ENCODE results near the gene FCHSD2.
"Not testable (repeated sequence)": the region's sequence is repeated elsewhere in the genome, so short reads cannot be mapped to it uniquely, and the experiment has no call there.

The FCHSD2 gene

GRCh38 chr11:73147771-73148681 lies 5.9 kb upstream of the FCHSD2 start:
- peak; percentile 33 to 49 for DNase-seq

- no peak for DNase-seq
These were observed 4.0 kb upstream of the FCHSD2 start for GRCh38 chr11:73145986-73146575.

GRCh38 chr11:73143126-73143838 lies 1.2 kb upstream of the FCHSD2 start:
- DNase-seq, result peak in 1 of 2 experiments; percentile 54

DNA sequence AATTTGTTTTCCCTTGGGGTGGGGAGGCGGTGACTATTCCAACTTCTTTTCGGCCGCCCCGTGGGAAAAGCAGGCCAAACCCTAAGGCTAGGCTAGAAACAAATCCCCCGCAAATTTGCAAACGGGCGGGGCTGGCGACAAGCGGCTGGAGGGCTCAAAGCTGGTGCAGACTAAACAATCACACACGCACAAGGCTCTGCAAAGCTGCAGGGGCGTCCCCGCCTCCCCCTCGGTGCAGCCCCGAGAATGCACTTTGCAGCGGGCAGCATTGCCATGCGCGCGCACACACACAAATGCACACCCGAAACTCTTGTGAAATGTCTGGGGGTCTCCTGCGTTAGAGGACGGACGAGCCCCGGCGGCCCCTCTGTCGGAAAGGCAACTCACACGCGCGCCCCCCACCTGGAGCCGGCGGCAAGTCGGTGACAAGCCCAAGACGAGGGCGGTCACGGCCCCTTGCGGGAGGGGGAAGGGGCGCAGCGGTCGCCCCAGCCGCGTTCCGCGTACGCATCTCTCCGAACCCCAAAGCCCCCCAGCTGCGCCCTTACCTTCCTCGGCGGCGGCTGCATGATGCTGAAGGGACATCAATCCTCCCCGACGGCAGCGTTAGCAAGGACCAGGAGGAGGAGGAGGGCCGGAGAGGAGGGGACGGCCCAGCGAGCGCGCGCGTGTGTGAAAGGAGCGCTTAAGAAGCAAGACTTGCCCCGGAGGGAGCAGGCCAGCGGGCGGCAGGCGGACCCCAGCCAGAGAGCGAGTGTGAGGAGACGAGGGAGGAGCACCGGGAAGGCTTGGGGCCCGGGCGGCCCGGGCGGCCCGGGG lies 600 bp downstream of the FCHSD2 start:
- DNase-seq, result peak; percentile 68 to 78

DNA sequence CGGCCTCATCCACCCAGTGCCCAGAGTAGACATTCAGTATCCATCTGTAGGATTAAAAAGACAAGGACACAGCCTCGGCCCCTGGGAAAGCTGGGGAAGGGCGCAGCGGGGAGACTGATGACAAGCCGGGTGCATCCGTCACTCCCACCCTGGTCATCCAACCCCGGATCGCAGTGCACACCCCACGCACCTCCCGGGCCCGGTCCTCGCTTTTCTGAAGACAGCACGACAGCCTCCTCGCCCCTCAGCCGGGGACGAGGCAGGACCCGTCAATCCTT lies 1.1 kb downstream of the FCHSD2 start:
- peak in 1 of 2 experiments; percentile 53 for DNase-seq

DNA sequence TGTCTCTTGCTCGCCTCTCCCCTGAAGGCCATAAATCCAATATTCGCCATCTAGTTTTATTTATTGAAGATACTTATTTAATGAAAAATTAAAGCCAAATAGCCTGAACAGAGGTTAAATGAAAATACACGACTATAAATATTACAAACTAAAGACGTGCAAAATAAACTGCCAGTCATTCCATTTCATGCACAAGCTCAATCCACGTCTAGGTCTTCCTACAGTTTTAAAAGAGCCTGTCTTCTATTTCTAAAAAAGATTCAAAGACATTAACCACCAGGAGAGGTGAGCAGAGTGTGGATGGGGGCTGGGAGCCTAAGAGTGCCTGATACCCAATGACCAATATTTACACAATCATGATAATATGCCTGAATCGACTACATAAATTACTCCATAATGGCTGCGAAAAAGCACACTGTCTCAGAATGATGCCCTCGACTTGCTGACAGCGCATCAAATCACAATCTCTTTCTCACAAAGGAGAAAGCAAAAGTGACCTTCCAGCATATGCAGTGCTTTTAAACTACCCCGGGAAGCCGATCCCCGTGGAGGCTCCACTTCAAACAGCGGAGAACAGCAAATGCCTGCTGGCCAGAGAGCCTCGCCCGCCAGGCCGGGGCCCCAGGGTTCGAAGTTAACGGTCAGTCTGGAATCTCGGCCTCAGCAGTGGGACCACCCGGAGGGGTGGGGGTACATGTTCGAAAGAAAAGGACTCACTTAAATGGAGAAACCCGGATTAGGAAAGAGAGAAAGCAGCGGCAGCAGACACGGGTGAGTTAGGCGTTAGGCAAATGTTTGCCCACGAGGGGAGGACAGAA lies 1.7 kb downstream of the FCHSD2 start:
- DNase-seq, result peak; percentile 39 to 62

GRCh38 chr11:73139476-73140198 lies 2.5 kb downstream of the FCHSD2 start:
- no peak for DNase-seq

- no peak for DNase-seq
These were observed 4.2 kb downstream of the FCHSD2 start for GRCh38 chr11:73137944-73138274.

DNA sequence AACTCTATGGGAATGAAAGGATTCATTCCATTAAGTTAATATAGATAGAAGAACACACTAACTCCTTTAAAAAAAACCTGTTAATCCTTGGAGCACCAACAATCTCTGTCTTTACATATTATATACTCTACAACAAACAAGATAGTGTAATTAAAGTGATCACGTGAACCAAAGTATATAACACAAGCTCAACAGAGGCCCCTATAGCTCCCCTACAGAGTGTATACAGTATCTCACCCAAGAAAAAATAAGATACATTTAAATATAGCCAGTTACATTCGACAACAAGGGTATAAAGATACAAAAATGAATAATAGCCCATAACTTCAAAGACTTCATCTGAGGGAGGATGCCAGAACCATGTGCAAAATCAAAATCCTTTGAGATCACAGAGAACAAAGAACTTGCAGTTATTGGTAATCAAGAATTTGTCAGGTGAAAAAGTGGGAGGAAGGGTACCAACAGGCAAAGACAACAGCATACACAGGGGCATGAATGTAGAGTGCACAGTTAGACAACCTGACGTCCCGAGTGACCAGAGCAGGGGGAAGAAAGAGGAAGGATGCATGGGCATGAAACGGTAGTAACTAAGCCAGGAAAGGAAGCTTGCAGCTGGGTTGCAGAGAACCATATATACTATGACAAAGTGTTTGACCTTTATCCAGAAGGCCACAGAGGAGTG lies 4.7 kb downstream of the FCHSD2 start:
- DNase-seq, result no peak

DNA sequence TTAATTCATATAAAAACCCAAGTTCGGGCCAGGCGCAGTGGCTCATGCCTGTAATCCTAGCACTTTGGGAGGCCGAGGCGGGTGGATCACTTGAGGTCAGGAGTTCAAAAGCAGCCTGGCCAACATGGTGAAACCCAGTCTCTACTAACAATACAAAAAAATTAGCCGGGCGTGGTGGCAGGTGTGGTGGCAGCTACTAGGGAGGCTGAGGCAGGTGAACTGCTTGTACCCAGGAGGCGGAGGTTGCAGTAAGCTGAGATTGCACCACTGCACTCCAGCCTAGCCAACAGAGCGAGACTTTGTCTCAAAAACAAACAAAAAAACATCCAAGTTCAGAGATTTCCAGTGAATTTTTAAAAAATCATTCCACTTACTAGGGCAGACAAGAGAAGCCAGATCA lies 5.4 kb downstream of the FCHSD2 start:
- not testable (repeated sequence) for DNase-seq

DNA sequence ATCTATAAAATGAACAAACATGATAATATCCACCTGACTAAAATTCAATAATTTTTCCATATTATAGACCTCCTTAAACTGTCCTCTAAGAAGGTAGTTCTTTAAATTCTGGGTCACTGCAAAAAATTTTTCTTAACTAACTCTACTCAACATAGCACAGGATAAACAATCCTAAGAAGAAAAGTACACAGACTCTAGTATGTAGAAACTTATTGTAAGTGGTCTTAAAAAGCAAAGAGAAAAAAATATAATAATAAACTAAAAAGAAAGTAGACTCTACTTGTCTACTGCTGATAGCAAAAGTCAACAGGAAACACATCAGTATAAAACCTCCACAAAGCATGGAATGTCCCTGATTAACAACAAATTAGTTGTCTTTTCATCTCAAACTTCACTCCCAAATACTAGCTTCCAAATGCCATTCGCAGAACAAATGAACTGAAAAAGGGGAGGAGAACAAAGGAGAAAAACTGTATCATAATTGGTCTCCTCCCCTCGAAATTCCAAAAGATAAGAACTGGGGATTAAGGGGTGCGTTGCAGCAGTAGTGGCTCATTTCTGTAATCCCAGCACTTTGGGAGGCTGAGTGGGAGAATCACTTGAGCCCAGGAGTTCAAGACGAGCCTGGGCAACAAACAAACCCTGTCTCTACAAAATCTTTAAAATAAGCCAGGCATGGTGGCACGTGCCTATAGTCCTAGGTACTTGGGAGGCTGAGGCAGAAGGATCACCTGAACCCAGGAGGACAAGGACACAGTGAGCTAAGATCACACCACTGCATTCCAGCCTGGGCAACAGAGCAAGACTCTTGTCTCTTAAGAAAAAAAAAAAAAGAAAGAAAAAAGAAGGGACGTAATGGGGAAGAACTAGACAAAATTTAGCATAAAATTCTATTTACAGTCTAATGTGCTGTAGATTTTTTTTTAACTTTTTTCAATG lies 6.5 kb downstream of the FCHSD2 start:
- no peak for DNase-seq

DNA sequence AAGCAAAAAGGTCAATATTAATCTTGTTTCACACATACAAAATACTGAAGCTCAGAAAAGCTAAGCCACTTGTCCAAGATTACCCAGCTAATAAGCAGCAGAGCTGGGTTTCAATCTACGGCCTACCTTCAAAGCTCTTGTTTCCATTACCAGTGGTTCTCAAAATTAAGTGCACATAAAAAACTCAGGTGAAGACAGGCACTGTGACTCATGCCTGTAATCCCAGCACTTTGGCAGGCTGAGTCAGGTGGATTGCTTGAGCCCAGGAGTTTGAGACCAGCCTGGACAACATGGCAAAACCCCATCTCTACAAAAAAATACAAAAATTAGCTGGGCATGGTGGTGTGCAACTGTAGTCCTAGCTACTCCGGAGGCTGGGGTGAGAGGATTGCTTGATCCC lies 9.8 kb downstream of the FCHSD2 start:
- not testable (repeated sequence) for DNase-seq

DNA sequence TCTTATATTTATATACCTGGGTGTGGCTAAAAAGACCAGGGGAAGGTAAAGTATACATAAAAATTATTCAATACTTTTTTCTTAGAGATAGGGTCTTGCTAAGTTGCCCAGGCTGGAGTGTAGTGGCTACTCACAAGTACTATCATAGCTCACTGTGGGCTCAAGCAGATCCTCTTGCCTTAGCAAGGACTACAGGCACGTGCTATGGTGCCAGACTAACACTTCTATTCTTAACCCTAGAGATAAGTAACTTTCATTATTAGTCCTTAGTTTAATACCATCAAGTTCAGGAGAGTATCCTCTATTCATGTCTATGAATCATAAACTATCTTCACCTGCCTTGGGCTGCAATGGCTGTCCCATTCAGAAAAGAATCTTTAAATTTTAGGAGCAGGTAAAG lies 11.9 kb downstream of the FCHSD2 start:
- DNase-seq, result no peak

GRCh38 chr11:73129198-73129597 lies 12.9 kb downstream of the FCHSD2 start:
- no peak for DNase-seq

DNA sequence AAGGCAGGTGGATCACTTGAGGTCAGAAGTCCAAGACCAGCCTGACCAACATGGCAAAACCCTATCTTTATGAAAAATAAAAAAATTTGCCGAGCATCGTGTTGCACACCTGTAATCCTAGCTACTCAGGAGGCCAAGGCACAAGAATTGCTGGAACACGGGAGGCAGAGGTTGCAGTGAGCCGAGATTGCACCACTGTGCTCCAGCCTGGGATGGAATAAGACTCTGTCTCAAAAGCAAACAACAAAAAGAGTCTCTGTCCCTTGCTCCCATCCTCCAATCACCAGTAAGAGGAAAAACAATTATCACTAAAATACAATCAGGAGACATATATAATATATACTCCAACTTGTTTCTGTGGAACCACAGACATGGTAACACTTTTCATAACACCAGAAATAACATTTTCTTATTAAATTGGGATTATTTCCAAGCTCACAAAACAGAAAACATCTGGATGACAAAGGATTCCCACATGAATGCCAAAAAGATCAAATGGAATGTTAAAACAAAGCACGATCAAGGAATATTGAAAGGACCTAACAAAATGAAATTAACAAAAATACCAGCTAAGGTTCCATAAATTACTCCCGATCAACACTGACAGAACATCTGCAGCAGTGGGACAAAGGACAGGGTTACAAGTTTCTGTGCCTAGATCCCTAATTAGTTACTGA lies 15.2 kb downstream of the FCHSD2 start:
- DNase-seq, result no peak

DNA sequence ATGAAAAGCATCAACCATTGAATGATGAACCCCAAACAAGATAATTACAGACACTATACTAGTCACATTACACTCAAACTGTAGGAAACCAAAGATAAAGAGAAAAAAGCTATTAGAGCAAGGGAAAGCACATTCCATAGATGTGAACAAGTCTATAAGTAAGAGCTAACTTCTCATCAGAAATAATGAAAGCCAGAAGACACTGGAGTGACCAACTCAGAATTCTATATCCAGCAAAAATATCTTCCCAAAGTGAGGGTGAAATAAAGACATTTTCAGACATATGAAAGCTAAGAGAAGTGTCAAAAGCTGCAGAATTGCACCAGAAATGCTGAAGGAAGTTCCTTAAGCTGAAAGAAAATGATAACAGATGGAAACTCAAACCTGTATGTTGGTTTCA lies 17.3 kb downstream of the FCHSD2 start:
- DNase-seq, result no peak

DNA sequence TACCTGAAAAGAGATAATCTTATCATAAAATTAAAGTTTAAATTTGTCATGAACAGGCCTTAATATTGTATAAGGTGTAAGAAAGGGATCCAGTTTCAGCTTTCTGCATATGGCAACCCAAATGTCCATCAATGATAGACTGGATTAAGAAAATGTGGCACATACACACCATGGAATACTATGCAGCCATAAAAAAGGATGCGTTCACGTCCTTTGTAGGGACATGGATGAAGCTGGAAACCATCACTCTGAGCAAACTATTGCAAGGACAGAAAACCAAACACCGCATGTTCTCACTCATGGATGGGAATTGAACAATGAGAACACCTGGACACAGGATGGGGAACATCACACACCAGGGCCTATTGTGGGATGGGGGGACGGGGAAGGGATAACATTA lies 18.2 kb downstream of the FCHSD2 start:
- DNase-seq, result not testable (repeated sequence)

GRCh38 chr11:73121692-73122091 lies 20.4 kb downstream of the FCHSD2 start:
- no peak for DNase-seq

- DNase-seq, result no peak
These were observed 25.0 kb downstream of the FCHSD2 start for GRCh38 chr11:73117071-73117470.
